Uterus (tissue), 4 donors: ENCODE measurements around the gene ANKFY1. TPM values are rescaled to one million over a fixed set of nuclear protein-coding genes. Genes with fewer than 3 reads are reported as not detected.

Experiments
- DNase-seq, 2 donors: peaks; one replicate each; pipeline ENCODE4 v3.0.0-alpha.2; 2019 to 2020
- H3K27ac ChIP-seq, 2 donors: fragments of 200-600 bp; sonication (generic); 1 replicate in 1 of 2; 2 replicates in 1 of 2; pipeline ENCODE4 v1.5.1; 2016 to 2018
- H3K27me3 ChIP-seq, 2 donors: fragments of 200-600 bp; sonication (generic); one replicate each; pipeline ENCODE4 v1.5.1; 2018 to 2019; ENCODE audit warnings: control low read depth in 1 of 2
- H3K36me3 ChIP-seq, 2 donors: fragments of 200-600 bp; sonication (generic); one replicate each; pipeline ENCODE4 v1.5.1; 2019; ENCODE audit warnings: control low read depth in 1 of 2
- H3K4me1 ChIP-seq, 2 donors: fragments of 200-600 bp; sonication (generic); one replicate each; pipeline ENCODE4 v1.5.1; 2018 to 2019; ENCODE audit warnings: control low read depth in 1 of 2
- H3K4me3 ChIP-seq, 2 donors: fragments of 200-600 bp; sonication (generic); 1 replicate in 1 of 2; 2 replicates in 1 of 2; pipeline ENCODE4 v1.5.1; 2018 to 2019; ENCODE audit warnings: mild to moderate bottlenecking in 1 of 2
- H3K9me3 ChIP-seq, 2 donors: fragments of 200-600 bp; sonication (generic); one replicate each; pipeline ENCODE4 v1.5.1; 2019; ENCODE audit warnings: control low read depth in 1 of 2
- CTCF ChIP-seq, 4 experiments: fragments of 200-600 bp in 2 of 4; fragments of 450-650 bp in 2 of 4; sonication (generic) in 2 of 4; IDR thresholded peaks; one replicate each; pipeline ENCODE4 v1.5.1; 2016 to 2019; ENCODE audit warnings: antibody characterized with exemption in 4 of 4, mild to moderate bottlenecking in 2 of 4, moderate library complexity in 1 of 4
- POLR2A ChIP-seq, 2 donors: fragments of 450-650 bp; IDR thresholded peaks; one replicate each; pipeline ENCODE4 v1.6.1; 2016; ENCODE audit warnings: antibody characterized with exemption in 2 of 2, mild to moderate bottlenecking in 1 of 2, moderate library complexity in 1 of 2
- intact Hi-C: fragments of 100-400 bp; cut with DNase I; formaldehyde crosslinking; loops from one replicate; pipeline ENCODE4 v1.15.1; 2023; ENCODE audit warnings: low total_unique reads
- total RNA-seq, 4 donors: library from RNA; depleted of rRNA in 3 of 4; stranded (reverse); fragments of >200 nt in 3 of 4; gene quantifications; one replicate each; pipeline versions ENCODE4 v1.1.0 to v1.2.4, GENCODE V29; 2014 to 2023
- donor health status: DM: yes; HTN: yes; CAD: no.

Gene ANKFY1
- total RNA-seq, 4 donors from 2014 or later = 17.6 to 69.5 (median 52.8) TPM

DNA sequence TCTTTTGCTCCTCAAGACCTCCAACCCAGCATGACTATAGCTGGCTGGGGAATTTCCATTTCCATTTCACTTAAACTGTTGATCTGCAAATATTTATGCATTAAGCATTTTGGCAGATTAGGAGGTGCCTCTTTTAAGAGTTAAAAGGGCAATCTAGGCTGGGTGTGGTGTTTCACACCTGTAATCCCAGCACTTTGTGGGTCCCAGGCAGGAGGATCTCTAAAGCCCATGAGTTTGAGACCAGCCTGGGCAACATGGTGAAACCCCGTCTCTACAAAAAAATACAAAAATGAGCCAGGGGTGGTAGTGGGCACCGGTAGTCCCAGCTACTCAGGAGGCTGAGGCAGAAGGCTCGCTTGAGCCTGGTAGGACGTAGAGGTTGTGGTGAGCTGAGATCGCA, 17.1 kb downstream of the ANKFY1 start:
- H3K4me3 ChIP-seq = no peak overlapping the region
- no peak for DNase-seq
- H3K27ac ChIP-seq = no peak overlapping the region
- no peak for TF ChIP-seq POLR2A (IDR thresholded peaks at IDR 0.05)
- no peak for TF ChIP-seq CTCF (IDR thresholded peaks at IDR 0.05)
- H3K36me3 ChIP-seq = no peaks in the 10 kb centered on the region
- H3K9me3 ChIP-seq = no peaks in the 10 kb centered on the region
- intact Hi-C loops = no loop called here
- no peaks in the 10 kb centered on the region for H3K27me3 ChIP-seq
- peaks cover 0 to 4% of the 10 kb centered on the region in 2 donors for H3K4me1 ChIP-seq

DNA sequence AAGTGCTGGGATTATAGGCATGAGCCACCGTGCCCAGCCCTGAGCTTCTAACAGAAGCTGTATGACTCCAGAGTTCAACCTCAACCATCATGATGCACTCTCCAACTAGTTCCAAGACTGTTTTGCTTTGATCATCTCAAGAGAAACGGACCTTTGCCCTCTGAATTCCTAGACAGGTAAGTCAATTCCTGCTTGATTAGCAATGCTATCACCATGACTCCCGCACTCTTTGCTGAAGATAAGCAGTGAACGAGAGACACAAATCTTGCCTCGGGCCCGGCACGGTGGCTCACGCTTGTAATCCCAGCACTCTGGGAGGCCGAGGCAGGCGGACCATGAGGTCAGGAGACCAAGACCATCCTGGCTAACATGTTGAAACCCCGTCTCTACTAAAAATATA, 22.2 kb downstream of the ANKFY1 start:
- Histone ChIP-seq H3K9me3 (no peaks in the 10 kb centered on the region), H3K27me3 (no peaks in the 10 kb centered on the region), H3K27ac (no peak overlapping the region), H3K4me3 (no peak overlapping the region), H3K4me1 (no peaks in the 10 kb centered on the region), H3K36me3 (no peaks in the 10 kb centered on the region)
- DNase-seq = no peak
- TF ChIP-seq POLR2A (IDR thresholded peaks at IDR 0.05) (no peak), CTCF (IDR thresholded peaks at IDR 0.05) (no peak)
- intact Hi-C loops = no loop called here

DNA sequence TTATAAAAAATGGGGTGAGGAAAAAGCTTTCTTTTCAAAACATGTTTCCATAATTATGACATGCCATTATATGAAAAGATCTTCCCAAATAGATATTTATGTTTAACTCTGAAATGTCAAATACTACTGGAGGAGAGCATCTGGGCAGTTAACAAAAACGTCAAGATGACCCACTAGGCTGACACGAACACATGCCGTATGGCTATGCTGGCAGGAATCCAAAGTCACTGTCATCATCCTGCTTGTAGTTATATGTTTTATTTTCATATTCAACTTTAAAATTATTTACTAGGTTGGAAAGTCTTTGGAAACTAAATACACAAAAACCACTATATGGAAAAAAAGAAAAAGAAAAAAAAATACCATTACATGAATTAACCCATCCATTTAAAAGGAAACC, 27.3 kb downstream of the ANKFY1 start:
- Histone ChIP-seq H3K4me1 (peaks cover 4 to 17% of the 10 kb centered on the region in 2 donors), H3K27ac (peak overlapping the region; percentile 0 to 92), H3K36me3 (no peaks in the 10 kb centered on the region), H3K4me3 (no peak overlapping the region), H3K9me3 (no peaks in the 10 kb centered on the region), H3K27me3 (no peaks in the 10 kb centered on the region)
- intact Hi-C loops = no loop called here
- no peak for DNase-seq
- no peak for TF ChIP-seq CTCF (IDR thresholded peaks at IDR 0.05)
- TF ChIP-seq POLR2A (IDR thresholded peaks at IDR 0.05) = no peak

DNA sequence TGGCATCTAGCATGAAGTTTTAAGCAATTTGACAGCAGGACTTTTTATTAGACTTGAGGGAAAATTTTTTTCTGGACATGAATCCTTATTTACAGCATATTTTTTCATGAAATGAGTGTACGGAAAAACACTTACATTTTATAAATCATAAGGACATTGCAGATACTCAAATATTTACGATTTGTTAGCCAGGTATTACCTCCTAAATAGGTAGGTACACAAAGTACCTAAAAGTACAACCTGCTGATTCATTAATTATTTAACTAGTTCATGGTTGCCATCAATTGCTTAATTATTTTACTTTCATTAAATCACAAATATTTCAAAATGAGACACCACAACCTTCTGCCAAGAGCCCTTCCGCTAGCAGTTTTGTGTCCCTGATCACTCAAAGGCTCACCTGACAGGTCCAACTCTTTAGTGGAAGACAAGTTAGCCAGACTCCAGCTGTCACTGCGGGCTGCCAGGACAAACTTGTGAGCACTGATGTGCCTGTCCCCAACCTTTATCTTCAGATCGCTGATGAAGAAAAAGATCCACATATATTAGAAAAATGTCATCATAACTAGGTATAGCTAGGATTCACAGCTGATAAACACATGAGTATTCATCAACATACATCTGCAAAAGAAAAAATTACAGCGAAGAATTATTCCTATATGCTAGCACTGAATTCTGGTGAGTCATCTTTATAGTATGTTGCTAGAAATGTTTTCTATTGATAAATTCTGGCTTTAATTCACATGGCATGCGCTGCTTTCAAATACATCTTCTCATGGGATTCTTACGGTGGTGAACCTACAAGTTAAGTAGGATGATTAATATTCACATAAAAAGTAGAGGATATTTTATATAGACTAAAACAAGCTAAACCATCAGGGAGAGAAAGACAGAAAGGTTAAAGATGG, 28.2 kb downstream of the ANKFY1 start:
- Histone ChIP-seq H3K27ac (peak overlapping the region; percentile 79 to 92), H3K4me3 (no peak overlapping the region), H3K27me3 (no peaks in the 10 kb centered on the region), H3K9me3 (no peaks in the 10 kb centered on the region), H3K36me3 (no peaks in the 10 kb centered on the region), H3K4me1 (peaks cover 12 to 25% of the 10 kb centered on the region in 2 donors)
- no peak for TF ChIP-seq POLR2A (IDR thresholded peaks at IDR 0.05)
- no peak for TF ChIP-seq CTCF (IDR thresholded peaks at IDR 0.05)
- DNase-seq = no peak
- intact Hi-C loops = no loop called here

DNA sequence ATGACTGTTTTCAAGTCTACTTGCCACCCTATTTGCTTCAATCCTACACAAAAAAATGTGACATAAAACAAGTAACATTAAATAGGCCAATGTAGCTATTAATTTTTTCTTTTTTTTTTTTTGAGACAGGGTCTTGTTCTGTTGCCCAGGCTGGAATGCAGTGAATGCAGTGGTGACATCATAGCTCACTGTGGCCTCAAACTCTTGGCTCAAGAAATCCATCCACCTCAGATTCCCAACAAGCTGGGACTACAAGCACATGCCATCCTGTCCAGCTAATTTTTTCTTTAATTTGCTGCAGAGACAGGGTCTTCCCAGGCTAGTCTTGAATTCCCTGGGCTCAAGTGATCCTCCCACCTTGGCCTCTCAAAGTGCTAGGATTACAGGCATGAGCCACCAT, 29.4 kb downstream of the ANKFY1 start:
- TF ChIP-seq POLR2A (IDR thresholded peaks at IDR 0.05) = no peak
- TF ChIP-seq CTCF (IDR thresholded peaks at IDR 0.05) = no peak
- H3K27me3 ChIP-seq = no peaks in the 10 kb centered on the region
- no peak overlapping the region for H3K4me3 ChIP-seq
- intact Hi-C loops = no loop called here
- H3K4me1 ChIP-seq = peaks cover 12 to 30% of the 10 kb centered on the region in 2 donors
- peak overlapping the region; percentile 79 to 92 for H3K27ac ChIP-seq
- no peak for DNase-seq
- no peaks in the 10 kb centered on the region for H3K9me3 ChIP-seq
- no peaks in the 10 kb centered on the region for H3K36me3 ChIP-seq
